IMR-90 (cell line): ENCODE data around the gene SIX2. TPM values are rescaled to one million over a fixed set of nuclear protein-coding genes. Genes with fewer than 3 reads are reported as not detected.

Source experiments
- ATAC-seq: fragments of 200-7000 bp; cut with Tn5 transposase; 2 replicates; pipeline ENCODE4 v1.9.1; 2020; ENCODE audit warnings: low read depth, mild to moderate bottlenecking, moderate library complexity
- BruUV-seq: library from RNA; stranded (reverse); fragments of 400-500 nt; replicated peaks from 2 replicates; lab custom pipeline; 2021; lab: Mats Ljungman, UMichigan
- CTCF ChIA-PET: fragments of 300-600 bp; formaldehyde crosslinking; extraction: SDS; loops from one replicate; lab custom pipeline; 2021; ENCODE audit warnings: antibody characterized with exemption; lab: Yijun Ruan, JAX
- POLR2A ChIA-PET: fragments of 300-600 bp; sonication (Branson Sonifier 250); formaldehyde crosslinking; loops from one replicate; lab custom pipeline; 2022; ENCODE audit warnings: antibody characterized with exemption; ENCODE audit not compliant: unreplicated experiment; lab: Charles Lee
- DNase-seq: peaks from one replicate; pipeline ENCODE4 v3.0.0; 2013
- H2AFZ ChIP-seq: replicated peaks from 2 replicates; pipeline ENCODE3; 2013; ENCODE audit warnings: low read length, mild to moderate bottlenecking; ENCODE audit not compliant: poor library complexity
- H2AK5ac ChIP-seq: 2 replicates; pipeline ENCODE4 v1.6.1; 2013; ENCODE audit warnings: low read depth, low read length, inconsistent platforms
- H2AK9ac ChIP-seq: replicated peaks from 2 replicates; pipeline ENCODE3; 2013; ENCODE audit warnings: mild to moderate bottlenecking, low read depth, low read length, moderate library complexity; ENCODE audit not compliant: poor library complexity
- H2BK120ac ChIP-seq: 2 replicates; pipeline ENCODE4 v1.6.1; 2013; ENCODE audit warnings: low read depth, low read length, inconsistent platforms
- H2BK15ac ChIP-seq: 3 replicates; pipeline ENCODE4 v1.6.1; 2013; ENCODE audit warnings: low read depth, low read length, inconsistent platforms
- H2BK20ac ChIP-seq: 2 replicates; pipeline ENCODE4 v1.6.1; 2013; ENCODE audit warnings: low read depth, mild to moderate bottlenecking, inconsistent platforms, low read length, moderate library complexity
- H2BK5ac ChIP-seq: 2 replicates; pipeline ENCODE4 v1.6.1; 2013; ENCODE audit warnings: mild to moderate bottlenecking, low read depth, low read length, inconsistent platforms; ENCODE audit not compliant: poor library complexity, severe bottlenecking
- H3K14ac ChIP-seq: replicated peaks from 2 replicates; pipeline ENCODE4 v1.6.1; 2013; ENCODE audit warnings: low read depth, low read length, inconsistent platforms
- H3K18ac ChIP-seq: 2 replicates; pipeline ENCODE4 v1.6.1; 2013; ENCODE audit warnings: low read depth, low read length, control low read depth
- H3K23ac ChIP-seq: 2 replicates; pipeline ENCODE4 v1.6.1; 2013; ENCODE audit warnings: low read depth, low read length, inconsistent platforms
- H3K27ac ChIP-seq: 2 replicates; pipeline ENCODE4 v1.5.1; 2013; ENCODE audit warnings: mild to moderate bottlenecking, control low read depth, low read length; ENCODE audit not compliant: insufficient read depth
- H3K27me3 ChIP-seq: 2 replicates; pipeline ENCODE4 v1.6.1; 2013; ENCODE audit warnings: low read length; ENCODE audit not compliant: control insufficient read depth, insufficient read depth
- H3K36me3 ChIP-seq: 2 replicates; pipeline ENCODE4 v1.6.1; 2013; ENCODE audit warnings: low read length, mixed read lengths; ENCODE audit not compliant: control insufficient read depth, insufficient read depth
- H3K4ac ChIP-seq: 2 replicates; pipeline ENCODE4 v1.6.1; 2013; ENCODE audit warnings: low read depth, low read length, inconsistent platforms
- H3K4me1 ChIP-seq: 2 replicates; pipeline ENCODE4 v1.6.1; 2013; ENCODE audit warnings: low read length, mixed read lengths; ENCODE audit not compliant: control insufficient read depth, insufficient read depth
- H3K4me2 ChIP-seq: 2 replicates; pipeline ENCODE4 v1.6.1; 2013; ENCODE audit warnings: low read depth, mild to moderate bottlenecking, control low read depth, low read length, moderate library complexity
- H3K4me3 ChIP-seq: 2 replicates; pipeline ENCODE4 v1.5.1; 2013; ENCODE audit warnings: low read depth, mild to moderate bottlenecking, control low read depth, low read length, moderate library complexity; ENCODE audit not compliant: insufficient read depth
- H3K56ac ChIP-seq: 2 replicates; pipeline ENCODE4 v1.6.1; 2013; ENCODE audit warnings: low read length, inconsistent platforms; ENCODE audit not compliant: insufficient read depth; ENCODE audit errors: extremely low read depth
- H3K79me1 ChIP-seq, 2 experiments: 2 replicates each; pipeline ENCODE4 v1.6.1; 2013; ENCODE audit warnings: low read length in 2 of 2, inconsistent platforms in 1 of 2, low read depth in 1 of 2
- H3K9ac ChIP-seq: 2 replicates; pipeline ENCODE4 v1.6.1; 2013; ENCODE audit warnings: low read depth, low read length, control low read depth
- H3K9me1 ChIP-seq: 2 replicates; pipeline ENCODE4 v1.6.1; 2013; ENCODE audit warnings: low read length, inconsistent platforms; ENCODE audit not compliant: insufficient read depth
- H3K9me3 ChIP-seq: 2 replicates; pipeline ENCODE4 v1.6.1; 2013; ENCODE audit warnings: low read length; ENCODE audit not compliant: control insufficient read depth, insufficient read depth
- H4K20me1 ChIP-seq: 2 replicates; pipeline ENCODE4 v1.6.1; 2013; ENCODE audit warnings: low read length, inconsistent platforms; ENCODE audit not compliant: insufficient read depth
- H4K5ac ChIP-seq: 2 replicates; pipeline ENCODE4 v1.6.1; 2013; ENCODE audit warnings: mild to moderate bottlenecking, low read depth, low read length, control low read depth
- H4K8ac ChIP-seq, 2 experiments: 2 replicates each; pipeline ENCODE4 v1.6.1; 2013; ENCODE audit warnings: low read depth in 2 of 2, low read length in 2 of 2, control low read depth in 1 of 2, inconsistent platforms in 1 of 2
- H4K91ac ChIP-seq: 2 replicates; pipeline ENCODE4 v1.6.1; 2013; ENCODE audit warnings: low read depth, low read length, inconsistent platforms; ENCODE audit not compliant: insufficient read depth
- BHLHE40 ChIP-seq: fragments of 150-350 bp; IDR thresholded peaks from 2 replicates; pipeline ENCODE4 v1.6.1; 2016; ENCODE audit warnings: mild to moderate bottlenecking, low read depth, low read length
- WGBS, 2 experiments: methylation state at CpG; one replicate each; pipeline versions ENCODE4 v1.1.5 to v1.1.7; 2013; ENCODE audit warnings: missing lambda C conversion rate in 2 of 2; ENCODE audit not compliant: insufficient read length in 1 of 2; ENCODE audit errors: extremely low coverage in 2 of 2; 5-methylcytosine and 5-hydroxymethylcytosine counted together
- dilution Hi-C: fragments of 300-500 bp; cut with HindIII; formaldehyde crosslinking; loops from one replicate; pipeline ENCODE4 v1.14.3; 2018; ENCODE audit warnings: low sequenced_read_pairs; ENCODE audit not compliant: unreplicated experiment
- in situ Hi-C: fragments of 300-500 bp; cut with MboI; formaldehyde crosslinking; loops from 3 replicates; pipeline ENCODE4 v1.14.3; 2019; ENCODE audit warnings: low sequenced_read_pairs, inconsistent platforms, mixed read lengths
- intact Hi-C: fragments of 100-400 bp; cut with micrococcal nuclease; formaldehyde crosslinking; loops from 2 replicates; pipeline ENCODE4 v1.10.0; 2022
- polyA plus RNA-seq, 3 experiments: library from polyadenylated mRNA; depleted of rRNA; stranded (reverse); fragments of >200 nt; gene quantifications; 2 replicates each; pipeline ENCODE4 v1.2.3, GENCODE V29; 2012; ENCODE audit warnings: low replicate concordance in 1 of 3
- total RNA-seq: library from RNA; depleted of rRNA; stranded (reverse); fragments of >200 nt; gene quantifications from 2 replicates; pipeline ENCODE4 v1.2.3, GENCODE V29; 2012
- TF ChIP-seq, protein P1 (sequence below): fragments of 150-350 bp; IDR thresholded peaks from 2 replicates; pipeline ENCODE4 v1.6.1; 2017; ENCODE audit warnings: mild to moderate bottlenecking, antibody characterized with exemption, low read length, low read depth
- TF ChIP-seq, protein P2 (sequence below): conservative IDR thresholded peaks from 2 replicates; pipeline ENCODE4 v1.5.1; 2012; ENCODE audit warnings: mild to moderate bottlenecking, low read depth, low read length, improper control_type of control experiment

SIX2 gene
- total and polyA plus RNA-seq, 2 of the 4 experiments (the other 2 are of a cell fraction) = not detected

DNA sequence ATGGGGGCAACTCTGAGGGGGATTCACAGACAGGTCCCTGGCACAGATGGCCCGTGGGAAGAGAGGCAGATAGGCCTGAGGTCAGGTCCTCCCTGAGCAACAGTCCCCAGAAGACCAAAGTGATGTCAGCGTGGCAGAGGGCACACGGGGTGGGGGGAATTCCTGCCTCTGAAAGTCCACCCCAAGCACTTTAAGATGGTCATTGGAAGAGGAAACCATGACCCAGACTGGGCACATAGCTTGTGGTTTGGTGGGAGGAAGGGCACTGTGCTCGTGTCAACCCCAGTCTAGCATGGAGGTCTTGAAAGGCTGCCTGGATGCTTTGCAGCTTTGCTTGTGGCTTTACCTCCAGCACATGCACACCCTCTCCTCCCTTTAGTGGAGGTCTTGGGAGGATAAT is 38.0 kb upstream of the SIX2 start:
- Histone ChIP-seq H3K27ac (no peak overlapping the region), H3K4me1 (no peaks in the 10 kb centered on the region), H3K9ac (no peak overlapping the region), H3K18ac (no peak overlapping the region), H4K20me1 (no peaks in the 10 kb centered on the region), H2BK15ac (no peak overlapping the region), H2BK5ac (no peak overlapping the region), H3K56ac (no peak overlapping the region), H3K27me3 (peaks cover 38% of the 10 kb centered on the region), H3K14ac (no peak overlapping the region), H4K91ac (no peak overlapping the region), H2AK9ac (no peak overlapping the region), H3K23ac (no peak overlapping the region), H2AK5ac (no peak overlapping the region), H3K36me3 (no peaks in the 10 kb centered on the region), H2BK120ac (no peak overlapping the region), H3K4me2 (no peak overlapping the region), H4K5ac (no peak overlapping the region), H3K79me1 (no peaks in the 10 kb centered on the region), H3K9me1 (no peaks in the 10 kb centered on the region), H2BK20ac (no peak overlapping the region), H2AFZ (no peak overlapping the region), H3K4ac (no peak overlapping the region), H3K9me3 (no peaks in the 10 kb centered on the region), H4K8ac (no peak overlapping the region), H3K4me3 (no peak overlapping the region)
- in situ Hi-C loops = no loop called here
- ATAC-seq (no peak), DNase-seq (no peak)
- ChIA-PET POLR2A (no interaction called here), CTCF (no interaction called here)
- TF ChIP-seq BHLHE40 = no peak
- TF ChIP-seq, protein P1, sequence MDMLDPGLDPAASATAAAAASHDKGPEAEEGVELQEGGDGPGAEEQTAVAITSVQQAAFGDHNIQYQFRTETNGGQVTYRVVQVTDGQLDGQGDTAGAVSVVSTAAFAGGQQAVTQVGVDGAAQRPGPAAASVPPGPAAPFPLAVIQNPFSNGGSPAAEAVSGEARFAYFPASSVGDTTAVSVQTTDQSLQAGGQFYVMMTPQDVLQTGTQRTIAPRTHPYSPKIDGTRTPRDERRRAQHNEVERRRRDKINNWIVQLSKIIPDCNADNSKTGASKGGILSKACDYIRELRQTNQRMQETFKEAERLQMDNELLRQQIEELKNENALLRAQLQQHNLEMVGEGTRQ = no peak
- TF ChIP-seq, protein P2, sequence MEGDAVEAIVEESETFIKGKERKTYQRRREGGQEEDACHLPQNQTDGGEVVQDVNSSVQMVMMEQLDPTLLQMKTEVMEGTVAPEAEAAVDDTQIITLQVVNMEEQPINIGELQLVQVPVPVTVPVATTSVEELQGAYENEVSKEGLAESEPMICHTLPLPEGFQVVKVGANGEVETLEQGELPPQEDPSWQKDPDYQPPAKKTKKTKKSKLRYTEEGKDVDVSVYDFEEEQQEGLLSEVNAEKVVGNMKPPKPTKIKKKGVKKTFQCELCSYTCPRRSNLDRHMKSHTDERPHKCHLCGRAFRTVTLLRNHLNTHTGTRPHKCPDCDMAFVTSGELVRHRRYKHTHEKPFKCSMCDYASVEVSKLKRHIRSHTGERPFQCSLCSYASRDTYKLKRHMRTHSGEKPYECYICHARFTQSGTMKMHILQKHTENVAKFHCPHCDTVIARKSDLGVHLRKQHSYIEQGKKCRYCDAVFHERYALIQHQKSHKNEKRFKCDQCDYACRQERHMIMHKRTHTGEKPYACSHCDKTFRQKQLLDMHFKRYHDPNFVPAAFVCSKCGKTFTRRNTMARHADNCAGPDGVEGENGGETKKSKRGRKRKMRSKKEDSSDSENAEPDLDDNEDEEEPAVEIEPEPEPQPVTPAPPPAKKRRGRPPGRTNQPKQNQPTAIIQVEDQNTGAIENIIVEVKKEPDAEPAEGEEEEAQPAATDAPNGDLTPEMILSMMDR = no peak
- dilution Hi-C loops = no loop called here
- intact Hi-C loops = loop anchor here (10.0 kb wide), 1 partner anchor 48 kb away; no protein-coding TSS in a partner anchor
- BruUV-seq = no TSS peak
- 40% methylated on average over 2 of the region's 4 CpGs; no CpG with 5 or more reads in 1 of the 2 experiments for WGBS, 2 experiments
